ENCODE data around the gene SUSD6. TPM values are rescaled to one million over a fixed set of nuclear protein-coding genes. Genes with fewer than 3 reads are reported as not detected.
A peak's percentile ranks its signal among the peaks of the same experiment; 100 is the strongest.

Gene SUSD6
- total RNA-seq, 4 donors from 2014 or later: 8.8 to 35.1 (median 17.6) TPM

- Histone ChIP-seq H3K9me3 (no peaks in the 10 kb centered on the region), H3K27me3 (no peaks in the 10 kb centered on the region), H3K4me3 (no peak overlapping the region), H3K4me1 (peaks cover 6% of the 10 kb centered on the region in 2 donors), H3K36me3 (no peaks in the 10 kb centered on the region), H3K27ac (no peak overlapping the region)
- intact Hi-C loops (cut with DNase I; ENCODE audit: low total_unique reads): no loop called here
- TF ChIP-seq, protein P1, sequence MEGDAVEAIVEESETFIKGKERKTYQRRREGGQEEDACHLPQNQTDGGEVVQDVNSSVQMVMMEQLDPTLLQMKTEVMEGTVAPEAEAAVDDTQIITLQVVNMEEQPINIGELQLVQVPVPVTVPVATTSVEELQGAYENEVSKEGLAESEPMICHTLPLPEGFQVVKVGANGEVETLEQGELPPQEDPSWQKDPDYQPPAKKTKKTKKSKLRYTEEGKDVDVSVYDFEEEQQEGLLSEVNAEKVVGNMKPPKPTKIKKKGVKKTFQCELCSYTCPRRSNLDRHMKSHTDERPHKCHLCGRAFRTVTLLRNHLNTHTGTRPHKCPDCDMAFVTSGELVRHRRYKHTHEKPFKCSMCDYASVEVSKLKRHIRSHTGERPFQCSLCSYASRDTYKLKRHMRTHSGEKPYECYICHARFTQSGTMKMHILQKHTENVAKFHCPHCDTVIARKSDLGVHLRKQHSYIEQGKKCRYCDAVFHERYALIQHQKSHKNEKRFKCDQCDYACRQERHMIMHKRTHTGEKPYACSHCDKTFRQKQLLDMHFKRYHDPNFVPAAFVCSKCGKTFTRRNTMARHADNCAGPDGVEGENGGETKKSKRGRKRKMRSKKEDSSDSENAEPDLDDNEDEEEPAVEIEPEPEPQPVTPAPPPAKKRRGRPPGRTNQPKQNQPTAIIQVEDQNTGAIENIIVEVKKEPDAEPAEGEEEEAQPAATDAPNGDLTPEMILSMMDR (IDR thresholded peaks at IDR 0.05): no peak
- TF ChIP-seq POLR2A (IDR thresholded peaks at IDR 0.05): no peak
- no peak for DNase-seq
Measured at GRCh38 chr14:69676723-69677122, 65.3 kb downstream of the SUSD6 start.

DNA sequence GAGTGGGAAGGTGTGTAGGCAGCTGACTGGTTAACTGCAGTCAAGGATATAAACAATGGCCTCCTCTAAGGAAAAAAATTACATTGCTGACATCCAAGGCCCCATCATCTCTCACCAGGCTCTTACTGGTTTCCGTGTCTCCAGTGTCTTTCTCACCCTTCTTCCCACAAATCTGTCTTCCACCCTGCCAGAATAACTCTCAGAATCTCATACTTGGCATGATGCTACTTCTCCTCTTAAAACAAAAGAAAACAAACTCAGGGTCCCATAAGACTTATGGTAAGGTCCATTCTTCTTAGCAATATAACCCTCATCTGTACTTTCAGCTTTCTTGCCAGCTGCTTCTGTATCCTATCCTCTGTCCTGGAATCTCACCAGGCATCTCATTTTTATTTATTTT is 68.9 kb downstream of the SUSD6 start:
- Histone ChIP-seq H3K27me3 (no peaks in the 10 kb centered on the region), H3K4me3 (no peak overlapping the region), H3K36me3 (no peaks in the 10 kb centered on the region), H3K4me1 (peaks cover 6% of the 10 kb centered on the region in 2 donors), H3K9me3 (no peaks in the 10 kb centered on the region), H3K27ac (peak overlapping the region in 1 of 2 donors; percentile 32)
- DNase-seq: no peak
- TF ChIP-seq, protein P1 (IDR thresholded peaks at IDR 0.05): no peak
- TF ChIP-seq POLR2A (IDR thresholded peaks at IDR 0.05): no peak
- intact Hi-C loops (cut with DNase I; ENCODE audit: low total_unique reads): no loop called here

DNA sequence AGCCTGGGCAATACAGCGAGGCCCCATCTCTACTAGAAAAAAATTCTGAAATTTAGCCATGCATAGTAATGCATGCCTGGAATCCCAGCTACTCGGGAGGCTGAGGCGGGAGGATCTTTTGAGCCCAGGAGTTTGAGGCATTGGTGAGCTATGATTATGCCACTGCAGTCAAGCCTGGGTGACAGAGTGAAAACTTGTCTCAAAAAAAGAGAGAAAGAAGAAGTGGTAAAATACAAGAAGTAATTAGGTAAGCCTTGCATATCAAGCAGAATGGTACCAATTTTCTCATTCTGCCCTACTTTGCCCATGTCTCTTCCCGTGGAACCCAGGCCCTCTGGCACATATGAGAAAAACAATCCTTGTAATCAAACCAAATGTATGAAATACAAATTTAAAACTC is 70.7 kb downstream of the SUSD6 start:
- intact Hi-C loops (cut with DNase I; ENCODE audit: low total_unique reads): no loop called here
- Histone ChIP-seq H3K36me3 (no peaks in the 10 kb centered on the region), H3K4me1 (peaks cover 6% of the 10 kb centered on the region in 2 donors), H3K4me3 (no peak overlapping the region), H3K27me3 (no peaks in the 10 kb centered on the region), H3K27ac (peak overlapping the region; percentile 64 to 70), H3K9me3 (no peaks in the 10 kb centered on the region)
- TF ChIP-seq, protein P1 (IDR thresholded peaks at IDR 0.05): no peak
- TF ChIP-seq POLR2A (IDR thresholded peaks at IDR 0.05): no peak
- DNase-seq: no peak

GRCh38 chr14:69682621-69683263 is 71.3 kb downstream of the SUSD6 start:
- TF ChIP-seq, protein P1 (IDR thresholded peaks at IDR 0.05): no peak
- no peak for TF ChIP-seq POLR2A (IDR thresholded peaks at IDR 0.05)
- Histone ChIP-seq H3K36me3 (no peaks in the 10 kb centered on the region), H3K27me3 (no peaks in the 10 kb centered on the region), H3K4me3 (no peak overlapping the region), H3K27ac (peak overlapping the region; percentile 64 to 70), H3K4me1 (peaks cover 6% of the 10 kb centered on the region in 2 donors), H3K9me3 (no peaks in the 10 kb centered on the region)
- intact Hi-C loops (cut with DNase I; ENCODE audit: low total_unique reads): no loop called here
- no peak for DNase-seq

DNA sequence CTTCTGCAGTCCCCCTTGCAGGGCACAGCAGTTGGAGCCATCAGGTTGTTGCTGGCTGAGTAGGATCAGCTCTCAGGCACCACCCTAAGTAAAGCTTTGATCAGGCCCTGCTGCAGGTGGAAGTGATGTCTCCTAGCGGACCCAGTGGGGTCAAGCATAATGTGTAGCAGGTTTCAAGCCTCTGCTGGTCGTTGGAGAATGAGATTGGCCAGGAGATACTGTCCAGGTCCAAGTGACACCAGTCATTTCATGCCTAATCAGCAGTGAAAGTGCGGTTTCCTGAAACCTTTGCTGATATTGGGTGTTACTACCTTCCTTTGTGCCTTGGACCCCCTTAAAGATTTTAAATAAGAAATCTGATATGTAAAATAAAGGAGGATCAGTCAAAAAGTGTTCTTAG is 72.6 kb downstream of the SUSD6 start:
- Histone ChIP-seq H3K27ac (no peak overlapping the region), H3K4me1 (peaks cover 6% of the 10 kb centered on the region in 2 donors), H3K9me3 (no peaks in the 10 kb centered on the region), H3K36me3 (no peaks in the 10 kb centered on the region), H3K4me3 (no peak overlapping the region), H3K27me3 (no peaks in the 10 kb centered on the region)
- no peak for DNase-seq
- intact Hi-C loops (cut with DNase I; ENCODE audit: low total_unique reads): no loop called here
- TF ChIP-seq, protein P1 (IDR thresholded peaks at IDR 0.05): no peak
- no peak for TF ChIP-seq POLR2A (IDR thresholded peaks at IDR 0.05)
